HepG2 (cell line): ENCODE measurements around the gene TOPORS. TPM values are rescaled to one million over a fixed set of nuclear protein-coding genes. Genes with fewer than 3 reads are reported as not detected.
A peak's percentile ranks its signal among the peaks of the same experiment; 100 is the strongest.

Experiments
- CENPT ChIP-seq: sonication (generic); formaldehyde crosslinking; IDR thresholded peaks from 2 replicates; pipeline ENCODE4 v1.8.0; 2022; ENCODE audit warnings: low read depth, mild to moderate bottlenecking, moderate library complexity, missing genetic modification reagents
- CHCHD3 ChIP-seq: sonication (generic); formaldehyde crosslinking; IDR thresholded peaks from 2 replicates; pipeline ENCODE4 v1.8.0; 2022; ENCODE audit warnings: mild to moderate bottlenecking, missing genetic modification reagents, moderate library complexity
- HMG20B ChIP-seq: conservative IDR thresholded peaks from 2 replicates; pipeline ENCODE4 v1.6.1; 2016; ENCODE audit warnings: missing genetic modification reagents, missing compliant biosample characterization
- MLLT10 ChIP-seq: sonication (generic); formaldehyde crosslinking; IDR thresholded peaks from 2 replicates; pipeline ENCODE4 v1.4.0; 2020; ENCODE audit warnings: missing genetic modification reagents
- NR2F1 ChIP-seq, 2 experiments: fragments of 450-650 bp in 1 of 2; formaldehyde crosslinking in 1 of 2; IDR thresholded peaks; 2 replicates each; pipeline versions ENCODE4 v1.5.0 to v1.6.1; 2016 to 2020; ENCODE audit warnings: mild to moderate bottlenecking in 1 of 2, missing compliant biosample characterization in 1 of 2, missing genetic modification reagents in 1 of 2, moderate library complexity in 1 of 2
- POGZ ChIP-seq: sonication (generic); formaldehyde crosslinking; IDR thresholded peaks from 2 replicates; pipeline ENCODE4 v1.4.0; 2020; ENCODE audit warnings: mild to moderate bottlenecking, missing genetic modification reagents
- SP4 ChIP-seq: sonication (generic); formaldehyde crosslinking; IDR thresholded peaks from 2 replicates; pipeline ENCODE4 v1.8.1; 2023; ENCODE audit warnings: mild to moderate bottlenecking, missing genetic modification reagents
- TARDBP ChIP-seq: sonication (generic); formaldehyde crosslinking; IDR thresholded peaks from 2 replicates; pipeline ENCODE4 v1.8.0; 2022; ENCODE audit warnings: mild to moderate bottlenecking, missing genetic modification reagents
- ZFX ChIP-seq: sonication (generic); formaldehyde crosslinking; IDR thresholded peaks from 2 replicates; pipeline ENCODE4 v1.4.0; 2020; ENCODE audit warnings: mild to moderate bottlenecking, low read depth, missing genetic modification reagents, moderate library complexity
- ZNF333 ChIP-seq: sonication (generic); formaldehyde crosslinking; IDR thresholded peaks from 2 replicates; pipeline ENCODE4 v1.4.0; 2020; ENCODE audit warnings: mild to moderate bottlenecking, missing genetic modification reagents, borderline replicate concordance
- ZNF678 ChIP-seq: sonication (generic); formaldehyde crosslinking; IDR thresholded peaks from 2 replicates; pipeline ENCODE4 v1.4.0; 2020; ENCODE audit warnings: mild to moderate bottlenecking, missing genetic modification reagents
- ZNF75D ChIP-seq: sonication (generic); formaldehyde crosslinking; IDR thresholded peaks from 2 replicates; pipeline ENCODE4 v1.8.1; 2023; ENCODE audit warnings: missing genetic modification reagents, mild to moderate bottlenecking, borderline replicate concordance
- polyA plus RNA-seq, 8 experiments: library from polyadenylated mRNA; depleted of rRNA in 3 of 8; stranded (reverse) in 7 of 8; unstranded in 1 of 8; fragments of >200 nt; fragmentation: Illumina TruSeq in 4 of 8; extraction: Trizol in 4 of 8; gene quantifications; 2 replicates each; pipeline versions ENCODE4 v1.2.1 to v1.2.3, GENCODE V29; 2011 to 2016; ENCODE audit warnings: low read depth in 4 of 8, missing spikeins in 1 of 8, mixed read lengths in 1 of 8; ENCODE audit not compliant: insufficient read depth in 1 of 8
- total RNA-seq, 5 experiments: library from RNA; depleted of rRNA; stranded (reverse); fragments of >200 nt; fragmentation: Illumina TruSeq; extraction: Trizol; gene quantifications; 2 replicates each; pipeline ENCODE4 v1.2.3, GENCODE V29; 2016; ENCODE audit warnings: low read depth in 1 of 5
- TF ChIP-seq, protein P1 (sequence below): sonication (generic); formaldehyde crosslinking; IDR thresholded peaks from 2 replicates; pipeline ENCODE4 v1.4.0; 2020; ENCODE audit warnings: mild to moderate bottlenecking, missing genetic modification reagents
- TF ChIP-seq, protein P2 (sequence below): sonication (generic); formaldehyde crosslinking; IDR thresholded peaks from 2 replicates; pipeline ENCODE4 v1.5.1; 2020; ENCODE audit warnings: mild to moderate bottlenecking, moderate library complexity, missing genetic modification reagents
- TF ChIP-seq, protein P3 (sequence below): sonication (generic); formaldehyde crosslinking; IDR thresholded peaks from 2 replicates; pipeline ENCODE4 v1.8.0; 2022; ENCODE audit warnings: missing genetic modification reagents, mild to moderate bottlenecking, moderate library complexity, borderline replicate concordance
- TF ChIP-seq, protein P4 (sequence below): sonication (generic); formaldehyde crosslinking; IDR thresholded peaks from 2 replicates; pipeline ENCODE4 v1.4.0; 2020; ENCODE audit warnings: missing genetic modification reagents; ENCODE audit errors: not compliant biosample characterization
- TF ChIP-seq, protein P5 (sequence below): sonication (generic); formaldehyde crosslinking; IDR thresholded peaks from 2 replicates; pipeline ENCODE4 v1.8.1; 2023; ENCODE audit warnings: mild to moderate bottlenecking, missing genetic modification reagents
- TF ChIP-seq, protein P6 (sequence below): sonication (generic); formaldehyde crosslinking; conservative IDR thresholded peaks from 2 replicates; pipeline ENCODE4 v1.4.0; 2020; ENCODE audit warnings: missing genetic modification reagents

TOPORS gene
- total and polyA plus RNA-seq, 2 of the 13 experiments (the other 11 are each of a cell fraction or from before 2014, with no cell fraction given): 6.8 to 19.6 TPM

DNA sequence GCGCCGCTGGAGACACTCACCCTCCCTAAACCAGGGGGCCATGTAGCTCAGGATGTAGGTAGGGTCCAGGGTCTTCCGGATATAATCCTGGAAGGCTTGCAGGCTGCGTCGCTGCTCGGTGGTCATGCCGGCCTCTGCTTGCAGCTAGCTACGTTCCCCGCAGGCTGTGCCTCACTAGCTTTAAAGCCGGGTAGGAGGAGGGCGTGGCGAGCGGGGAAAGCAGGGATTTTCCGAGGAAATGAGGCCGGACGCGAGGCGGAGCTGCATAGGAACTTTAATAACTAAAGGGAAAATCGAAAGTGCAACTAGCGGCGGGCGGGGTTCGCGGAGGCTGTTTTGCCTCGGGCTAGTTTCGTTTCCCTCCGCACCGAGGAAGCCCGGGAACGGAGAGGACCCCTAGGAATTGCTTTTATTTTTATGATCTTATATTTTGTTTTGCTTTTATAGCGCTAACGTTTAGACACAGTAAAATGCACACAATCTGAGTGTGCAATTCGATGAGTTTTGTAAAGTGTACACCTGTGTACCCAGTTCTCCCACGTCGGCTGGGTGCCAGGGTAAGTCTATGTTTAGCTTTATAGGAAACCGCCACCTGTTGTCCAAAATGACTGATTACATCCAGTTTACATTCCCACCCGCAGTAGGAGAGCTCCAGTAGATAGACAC is 26.2 kb downstream of the TOPORS start, which contains the start of gene RIGI (continued):
- TF ChIP-seq, protein P1, sequence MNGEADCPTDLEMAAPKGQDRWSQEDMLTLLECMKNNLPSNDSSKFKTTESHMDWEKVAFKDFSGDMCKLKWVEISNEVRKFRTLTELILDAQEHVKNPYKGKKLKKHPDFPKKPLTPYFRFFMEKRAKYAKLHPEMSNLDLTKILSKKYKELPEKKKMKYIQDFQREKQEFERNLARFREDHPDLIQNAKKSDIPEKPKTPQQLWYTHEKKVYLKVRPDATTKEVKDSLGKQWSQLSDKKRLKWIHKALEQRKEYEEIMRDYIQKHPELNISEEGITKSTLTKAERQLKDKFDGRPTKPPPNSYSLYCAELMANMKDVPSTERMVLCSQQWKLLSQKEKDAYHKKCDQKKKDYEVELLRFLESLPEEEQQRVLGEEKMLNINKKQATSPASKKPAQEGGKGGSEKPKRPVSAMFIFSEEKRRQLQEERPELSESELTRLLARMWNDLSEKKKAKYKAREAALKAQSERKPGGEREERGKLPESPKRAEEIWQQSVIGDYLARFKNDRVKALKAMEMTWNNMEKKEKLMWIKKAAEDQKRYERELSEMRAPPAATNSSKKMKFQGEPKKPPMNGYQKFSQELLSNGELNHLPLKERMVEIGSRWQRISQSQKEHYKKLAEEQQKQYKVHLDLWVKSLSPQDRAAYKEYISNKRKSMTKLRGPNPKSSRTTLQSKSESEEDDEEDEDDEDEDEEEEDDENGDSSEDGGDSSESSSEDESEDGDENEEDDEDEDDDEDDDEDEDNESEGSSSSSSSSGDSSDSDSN (CRISPR knock-in tag): 0 out of 2 replicates have a peak, but pooled peaks have one; percentile 32
- TF ChIP-seq, protein P2, sequence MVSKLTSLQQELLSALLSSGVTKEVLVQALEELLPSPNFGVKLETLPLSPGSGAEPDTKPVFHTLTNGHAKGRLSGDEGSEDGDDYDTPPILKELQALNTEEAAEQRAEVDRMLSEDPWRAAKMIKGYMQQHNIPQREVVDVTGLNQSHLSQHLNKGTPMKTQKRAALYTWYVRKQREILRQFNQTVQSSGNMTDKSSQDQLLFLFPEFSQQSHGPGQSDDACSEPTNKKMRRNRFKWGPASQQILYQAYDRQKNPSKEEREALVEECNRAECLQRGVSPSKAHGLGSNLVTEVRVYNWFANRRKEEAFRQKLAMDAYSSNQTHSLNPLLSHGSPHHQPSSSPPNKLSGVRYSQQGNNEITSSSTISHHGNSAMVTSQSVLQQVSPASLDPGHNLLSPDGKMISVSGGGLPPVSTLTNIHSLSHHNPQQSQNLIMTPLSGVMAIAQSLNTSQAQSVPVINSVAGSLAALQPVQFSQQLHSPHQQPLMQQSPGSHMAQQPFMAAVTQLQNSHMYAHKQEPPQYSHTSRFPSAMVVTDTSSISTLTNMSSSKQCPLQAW: peak; percentile 78
- TF ChIP-seq ZNF678 (CRISPR knock-in tag) (no peak), ZNF75D (CRISPR knock-in tag) (no peak), CENPT (CRISPR knock-in tag) (no peak), HMG20B (no peak; the same call in 1 of the 2 replicates), ZNF333 (no peak), CHCHD3 (CRISPR knock-in tag) (no peak), ZFX (CRISPR knock-in tag) (peak; percentile 49), TARDBP (peak; percentile 53; the same call in 1 of the 2 replicates), SP4 (CRISPR knock-in tag) (no peak), NR2F1 (CRISPR knock-in tag; IDR thresholded peaks at IDR 0.05) (no peak), MLLT10 (CRISPR knock-in tag) (no peak), POGZ (CRISPR knock-in tag) (peak; percentile 75)
- TF ChIP-seq, protein P3, sequence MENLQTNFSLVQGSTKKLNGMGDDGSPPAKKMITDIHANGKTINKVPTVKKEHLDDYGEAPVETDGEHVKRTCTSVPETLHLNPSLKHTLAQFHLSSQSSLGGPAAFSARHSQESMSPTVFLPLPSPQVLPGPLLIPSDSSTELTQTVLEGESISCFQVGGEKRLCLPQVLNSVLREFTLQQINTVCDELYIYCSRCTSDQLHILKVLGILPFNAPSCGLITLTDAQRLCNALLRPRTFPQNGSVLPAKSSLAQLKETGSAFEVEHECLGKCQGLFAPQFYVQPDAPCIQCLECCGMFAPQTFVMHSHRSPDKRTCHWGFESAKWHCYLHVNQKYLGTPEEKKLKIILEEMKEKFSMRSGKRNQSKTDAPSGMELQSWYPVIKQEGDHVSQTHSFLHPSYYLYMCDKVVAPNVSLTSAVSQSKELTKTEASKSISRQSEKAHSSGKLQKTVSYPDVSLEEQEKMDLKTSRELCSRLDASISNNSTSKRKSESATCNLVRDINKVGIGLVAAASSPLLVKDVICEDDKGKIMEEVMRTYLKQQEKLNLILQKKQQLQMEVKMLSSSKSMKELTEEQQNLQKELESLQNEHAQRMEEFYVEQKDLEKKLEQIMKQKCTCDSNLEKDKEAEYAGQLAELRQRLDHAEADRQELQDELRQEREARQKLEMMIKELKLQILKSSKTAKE: no peak
- TF ChIP-seq, protein P4, sequence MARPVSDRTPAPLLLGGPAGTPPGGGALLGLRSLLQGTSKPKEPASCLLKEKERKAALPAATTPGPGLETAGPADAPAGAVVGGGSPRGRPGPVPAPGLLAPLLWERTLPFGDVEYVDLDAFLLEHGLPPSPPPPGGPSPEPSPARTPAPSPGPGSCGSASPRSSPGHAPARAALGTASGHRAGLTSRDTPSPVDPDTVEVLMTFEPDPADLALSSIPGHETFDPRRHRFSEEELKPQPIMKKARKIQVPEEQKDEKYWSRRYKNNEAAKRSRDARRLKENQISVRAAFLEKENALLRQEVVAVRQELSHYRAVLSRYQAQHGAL (CRISPR knock-in tag): no peak
- TF ChIP-seq, protein P5, sequence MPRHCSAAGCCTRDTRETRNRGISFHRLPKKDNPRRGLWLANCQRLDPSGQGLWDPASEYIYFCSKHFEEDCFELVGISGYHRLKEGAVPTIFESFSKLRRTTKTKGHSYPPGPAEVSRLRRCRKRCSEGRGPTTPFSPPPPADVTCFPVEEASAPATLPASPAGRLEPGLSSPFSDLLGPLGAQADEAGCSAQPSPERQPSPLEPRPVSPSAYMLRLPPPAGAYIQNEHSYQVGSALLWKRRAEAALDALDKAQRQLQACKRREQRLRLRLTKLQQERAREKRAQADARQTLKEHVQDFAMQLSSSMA: no peak
- TF ChIP-seq, protein P6, sequence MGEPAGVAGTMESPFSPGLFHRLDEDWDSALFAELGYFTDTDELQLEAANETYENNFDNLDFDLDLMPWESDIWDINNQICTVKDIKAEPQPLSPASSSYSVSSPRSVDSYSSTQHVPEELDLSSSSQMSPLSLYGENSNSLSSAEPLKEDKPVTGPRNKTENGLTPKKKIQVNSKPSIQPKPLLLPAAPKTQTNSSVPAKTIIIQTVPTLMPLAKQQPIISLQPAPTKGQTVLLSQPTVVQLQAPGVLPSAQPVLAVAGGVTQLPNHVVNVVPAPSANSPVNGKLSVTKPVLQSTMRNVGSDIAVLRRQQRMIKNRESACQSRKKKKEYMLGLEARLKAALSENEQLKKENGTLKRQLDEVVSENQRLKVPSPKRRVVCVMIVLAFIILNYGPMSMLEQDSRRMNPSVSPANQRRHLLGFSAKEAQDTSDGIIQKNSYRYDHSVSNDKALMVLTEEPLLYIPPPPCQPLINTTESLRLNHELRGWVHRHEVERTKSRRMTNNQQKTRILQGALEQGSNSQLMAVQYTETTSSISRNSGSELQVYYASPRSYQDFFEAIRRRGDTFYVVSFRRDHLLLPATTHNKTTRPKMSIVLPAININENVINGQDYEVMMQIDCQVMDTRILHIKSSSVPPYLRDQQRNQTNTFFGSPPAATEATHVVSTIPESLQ (CRISPR knock-in tag): no peak
